Fibroblast of lung (primary cell): ENCODE measurements around the gene LILRA1.
"Not testable (repeated sequence)": the region's sequence is repeated elsewhere in the genome, so short reads cannot be mapped to it uniquely, and the experiment has no call there.

Experiments used
- EZH2 ChIP-seq: IDR thresholded peaks from 2 replicates; pipeline ENCODE4 v1.5.1; 2012; ENCODE audit warnings: low read length, control low read depth, mild to moderate bottlenecking; ENCODE audit errors: missing control alignments
- TF ChIP-seq, protein P1 (sequence below), 2 donors: IDR thresholded peaks in 1 of 2; conservative IDR thresholded peaks in 1 of 2; 1 replicate in 1 of 2; 2 replicates in 1 of 2; pipeline ENCODE4 v1.5.1; 2011 to 2012; ENCODE audit warnings: low read length in 2 of 2, control low read depth in 1 of 2, inconsistent platforms in 1 of 2, low read depth in 1 of 2, mild to moderate bottlenecking in 1 of 2

DNA sequence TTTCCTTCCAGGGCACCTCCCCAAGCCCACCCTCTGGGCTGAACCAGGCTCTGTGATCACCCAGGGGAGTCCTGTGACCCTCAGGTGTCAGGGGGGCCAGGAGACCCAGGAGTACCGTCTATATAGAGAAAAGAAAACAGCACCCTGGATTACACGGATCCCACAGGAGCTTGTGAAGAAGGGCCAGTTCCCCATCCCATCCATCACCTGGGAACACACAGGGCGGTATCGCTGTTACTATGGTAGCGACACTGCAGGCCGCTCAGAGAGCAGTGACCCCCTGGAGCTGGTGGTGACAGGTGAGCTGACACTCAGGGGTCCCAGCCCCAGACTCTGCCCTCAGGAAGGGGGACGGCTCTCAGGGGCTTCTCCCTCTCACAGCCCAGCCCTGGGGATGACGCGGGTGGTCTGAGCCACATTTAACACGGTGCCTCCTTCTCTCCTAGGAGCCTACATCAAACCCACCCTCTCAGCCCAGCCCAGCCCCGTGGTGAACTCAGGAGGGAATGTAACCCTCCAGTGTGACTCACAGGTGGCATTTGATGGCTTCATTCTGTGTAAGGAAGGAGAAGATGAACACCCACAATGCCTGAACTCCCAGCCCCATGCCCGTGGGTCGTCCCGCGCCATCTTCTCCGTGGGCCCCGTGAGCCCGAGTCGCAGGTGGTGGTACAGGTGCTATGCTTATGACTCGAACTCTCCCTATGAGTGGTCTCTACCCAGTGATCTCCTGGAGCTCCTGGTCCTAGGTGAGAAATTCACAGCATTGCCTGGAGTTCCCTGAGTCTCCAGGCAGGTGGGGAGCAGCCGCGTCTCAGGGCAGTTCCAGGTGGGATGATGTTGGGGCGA, 38.3 kb downstream of the LILRA1 start:
- TF ChIP-seq, protein P1, sequence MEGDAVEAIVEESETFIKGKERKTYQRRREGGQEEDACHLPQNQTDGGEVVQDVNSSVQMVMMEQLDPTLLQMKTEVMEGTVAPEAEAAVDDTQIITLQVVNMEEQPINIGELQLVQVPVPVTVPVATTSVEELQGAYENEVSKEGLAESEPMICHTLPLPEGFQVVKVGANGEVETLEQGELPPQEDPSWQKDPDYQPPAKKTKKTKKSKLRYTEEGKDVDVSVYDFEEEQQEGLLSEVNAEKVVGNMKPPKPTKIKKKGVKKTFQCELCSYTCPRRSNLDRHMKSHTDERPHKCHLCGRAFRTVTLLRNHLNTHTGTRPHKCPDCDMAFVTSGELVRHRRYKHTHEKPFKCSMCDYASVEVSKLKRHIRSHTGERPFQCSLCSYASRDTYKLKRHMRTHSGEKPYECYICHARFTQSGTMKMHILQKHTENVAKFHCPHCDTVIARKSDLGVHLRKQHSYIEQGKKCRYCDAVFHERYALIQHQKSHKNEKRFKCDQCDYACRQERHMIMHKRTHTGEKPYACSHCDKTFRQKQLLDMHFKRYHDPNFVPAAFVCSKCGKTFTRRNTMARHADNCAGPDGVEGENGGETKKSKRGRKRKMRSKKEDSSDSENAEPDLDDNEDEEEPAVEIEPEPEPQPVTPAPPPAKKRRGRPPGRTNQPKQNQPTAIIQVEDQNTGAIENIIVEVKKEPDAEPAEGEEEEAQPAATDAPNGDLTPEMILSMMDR (conservative IDR thresholded peaks at IDR 0.05 in 1 of 2, IDR thresholded peaks at IDR 0.05 in 1 of 2; ENCODE audit: low read depth in 1 of 2, low read length in 2 of 2): not testable (repeated sequence)
- not testable (repeated sequence) for TF ChIP-seq EZH2
